ENCODE measurements around the gene CKM.
A peak's percentile ranks its signal among the peaks of the same experiment; 100 is the strongest.
"Not testable (repeated sequence)": the region's sequence is repeated elsewhere in the genome, so short reads cannot be mapped to it uniquely, and the experiment has no call there.

The CKM gene

DNA sequence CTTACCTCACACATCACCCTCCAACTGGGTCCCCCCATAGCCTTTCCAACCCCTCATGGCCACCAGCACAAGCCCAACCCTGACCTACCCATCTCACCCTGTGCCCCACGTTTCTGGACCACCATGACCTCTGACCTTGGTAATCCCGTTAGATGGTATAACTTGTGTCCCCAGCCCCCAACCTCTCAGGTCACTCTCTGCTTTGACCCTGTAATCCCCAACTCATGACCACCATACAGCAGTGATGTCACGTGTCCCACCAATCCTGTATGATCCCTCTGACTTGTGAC, 26.4 kb upstream of the CKM start:
- DNase-seq (ENCODE audit: low spot score), result no peak

GRCh38 chr19:45348367-45349125, 25.9 kb upstream of the CKM start:
- DNase-seq (ENCODE audit: low spot score), result no peak

GRCh38 chr19:45347570-45348366, 25.1 kb upstream of the CKM start:
- DNase-seq (ENCODE audit: low spot score), result no peak

DNA sequence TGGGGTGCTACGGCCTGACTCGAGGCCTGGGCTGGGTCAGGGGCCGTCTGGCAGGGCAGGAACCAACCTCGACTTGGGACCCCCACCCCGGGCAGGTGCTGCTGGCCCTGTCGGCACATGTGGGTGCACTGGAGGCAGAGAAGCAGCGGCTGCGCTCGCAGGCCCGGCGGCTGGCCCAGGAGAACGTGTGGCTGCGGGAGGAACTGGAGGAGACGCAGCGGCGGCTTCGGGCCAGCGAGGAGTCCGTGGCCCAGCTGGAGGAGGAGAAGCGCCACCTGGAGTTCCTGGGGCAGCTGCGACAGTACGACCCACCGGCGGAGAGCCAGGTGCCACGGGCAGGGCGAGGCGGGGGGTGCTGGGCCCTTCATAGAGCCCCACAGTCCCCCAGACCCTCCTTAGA, 23.8 kb upstream of the CKM start:
- no peak for DNase-seq (ENCODE audit: low spot score)

GRCh38 chr19:45345506-45345860, 22.8 kb upstream of the CKM start:
- DNase-seq (ENCODE audit: low spot score), result no peak

- no peak for DNase-seq (ENCODE audit: low spot score)
These were observed 22.2 kb upstream of the CKM start for GRCh38 chr19:45344621-45345505.

DNA sequence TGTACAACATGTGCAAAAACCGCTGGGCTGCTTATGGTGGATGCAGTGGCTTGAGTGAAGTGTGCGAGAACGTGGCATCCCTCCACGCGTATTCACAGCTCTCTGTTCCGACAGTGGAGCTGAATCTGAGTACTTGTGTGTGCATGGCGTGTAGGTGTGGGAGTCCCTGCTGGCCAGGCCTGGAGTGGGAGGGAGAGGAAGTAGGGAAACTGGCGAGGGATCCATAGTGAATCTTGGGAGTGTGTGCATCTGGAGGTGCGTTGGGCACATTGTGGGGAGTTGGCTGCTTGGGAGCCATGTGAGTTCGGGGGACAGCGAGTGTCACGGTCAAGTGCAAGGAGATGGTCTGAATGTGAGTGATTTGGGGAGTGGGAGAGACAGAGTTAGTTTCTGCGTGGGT, 20.2 kb upstream of the CKM start:
- no peak for DNase-seq (ENCODE audit: low spot score)

DNA sequence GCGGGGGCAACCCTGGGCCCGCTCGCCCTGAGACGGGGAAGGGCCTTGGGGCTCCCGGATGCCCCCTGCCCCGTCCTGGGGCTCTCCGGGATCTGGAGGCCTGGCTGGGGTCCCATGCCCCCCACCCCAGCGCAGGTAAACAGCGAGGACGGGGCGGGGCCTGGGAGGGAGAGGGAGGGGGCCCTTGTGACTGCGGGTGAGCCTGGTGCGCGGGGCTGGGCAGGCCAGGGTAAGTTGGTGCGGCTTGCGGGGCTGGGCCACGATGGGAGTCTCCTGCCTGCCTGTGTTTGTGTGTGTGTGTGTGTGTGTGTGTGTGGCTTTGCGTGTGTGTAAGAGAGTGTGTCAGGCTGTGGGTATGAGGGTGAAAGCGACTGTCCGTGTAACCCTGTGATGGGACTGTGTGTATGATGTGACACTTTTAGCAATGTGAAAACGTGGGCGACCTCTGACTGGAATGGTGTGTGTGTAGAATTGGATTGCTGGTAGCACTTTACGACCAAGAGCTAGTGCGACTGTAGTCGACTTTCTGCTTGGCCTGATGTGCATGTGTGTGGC, 18.3 kb upstream of the CKM start:
- no peak for DNase-seq (ENCODE audit: low spot score)

GRCh38 chr19:45340232-45340898, 17.7 kb upstream of the CKM start, which contains the start of gene KLC3:
KLC3 (plus strand) TSS chr19:45340750; CDS start chr19:45345542, 4,792 bp downstream.
- peak; percentile 79 for DNase-seq (ENCODE audit: low spot score)

- DNase-seq (ENCODE audit: low spot score), result no peak
These were observed 17.0 kb upstream of the CKM start for GRCh38 chr19:45339629-45340028.

DNA sequence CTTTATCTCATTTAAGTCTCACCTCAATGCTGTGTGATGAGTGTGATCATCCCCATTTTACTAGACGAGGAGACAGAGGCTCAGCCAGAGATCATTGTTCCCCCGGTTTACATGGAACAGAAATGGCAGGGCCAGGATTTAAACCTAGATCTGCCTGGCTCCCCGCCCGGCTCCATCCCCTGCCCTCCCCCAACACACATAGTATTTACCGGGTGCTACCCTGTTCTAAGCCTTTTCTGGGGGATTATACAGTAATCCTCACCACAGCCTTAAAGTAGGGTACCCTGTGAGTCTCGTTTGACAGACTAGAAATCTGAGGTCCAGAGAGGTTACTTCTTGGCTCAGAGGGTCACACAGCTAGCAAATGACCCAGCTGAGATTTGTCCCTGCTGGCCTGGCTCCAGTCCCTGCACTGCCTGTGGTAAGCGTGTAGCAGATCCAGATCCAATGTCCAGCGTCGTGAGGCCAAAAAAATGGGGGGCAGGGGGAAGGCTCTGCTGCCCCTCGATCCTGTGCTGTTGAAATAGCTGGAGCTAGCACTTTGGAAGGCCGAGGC, 14.1 kb upstream of the CKM start:
- DNase-seq (ENCODE audit: low spot score), result no peak

DNA sequence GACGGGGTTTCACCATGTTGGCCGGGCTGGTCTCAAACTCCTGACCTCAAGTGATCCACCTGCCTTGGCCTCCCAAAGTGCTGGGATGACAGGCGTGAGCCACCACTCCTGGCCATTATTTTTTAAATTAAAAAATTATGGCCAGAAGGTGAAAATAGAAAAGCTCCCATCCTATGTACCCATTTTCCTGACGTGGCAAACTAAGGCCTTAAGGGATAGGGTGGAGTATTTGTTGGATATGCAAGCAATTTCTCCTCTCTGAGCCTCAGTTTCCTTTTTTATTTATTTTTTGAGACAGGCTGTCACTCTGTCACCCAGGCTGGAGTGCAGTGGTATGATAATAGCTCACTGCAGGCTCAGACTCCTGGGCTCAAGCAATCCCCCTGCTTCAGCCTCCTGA, 12.2 kb upstream of the CKM start:
- DNase-seq (ENCODE audit: low spot score), result not testable (repeated sequence)

DNA sequence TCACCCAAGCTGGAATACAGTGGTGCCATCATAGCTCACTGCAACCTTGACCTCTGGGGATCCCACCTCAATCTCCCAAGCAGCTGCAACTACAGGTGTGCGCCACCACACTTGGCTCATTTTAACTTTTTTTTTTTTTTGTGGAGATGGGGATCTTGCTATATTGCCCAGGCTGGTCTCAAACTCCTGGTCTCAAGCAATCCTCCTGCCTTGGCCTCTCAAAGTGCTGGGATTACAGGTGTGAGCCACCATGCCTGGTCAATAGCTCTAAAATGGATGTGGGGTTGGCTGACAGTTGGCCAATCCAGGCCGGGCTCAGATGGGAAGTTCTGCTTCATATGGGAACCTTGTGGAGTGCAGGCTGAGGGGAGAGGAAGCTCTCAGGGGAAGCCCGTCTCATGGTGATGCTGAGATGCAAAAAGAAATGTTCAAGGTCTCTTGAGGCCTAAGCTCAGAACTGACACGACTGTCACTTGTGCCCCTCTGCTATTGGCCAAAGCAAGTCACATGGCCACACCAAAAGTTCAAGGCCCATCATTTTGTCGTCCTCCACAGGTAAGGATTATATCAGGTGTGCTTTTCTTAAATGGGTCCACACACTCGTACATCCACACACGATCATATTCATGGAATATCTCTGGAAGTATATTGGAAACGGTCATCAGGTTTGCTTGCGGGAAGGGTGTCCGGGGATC, 11.1 kb upstream of the CKM start:
- DNase-seq (ENCODE audit: low spot score), result no peak

DNA sequence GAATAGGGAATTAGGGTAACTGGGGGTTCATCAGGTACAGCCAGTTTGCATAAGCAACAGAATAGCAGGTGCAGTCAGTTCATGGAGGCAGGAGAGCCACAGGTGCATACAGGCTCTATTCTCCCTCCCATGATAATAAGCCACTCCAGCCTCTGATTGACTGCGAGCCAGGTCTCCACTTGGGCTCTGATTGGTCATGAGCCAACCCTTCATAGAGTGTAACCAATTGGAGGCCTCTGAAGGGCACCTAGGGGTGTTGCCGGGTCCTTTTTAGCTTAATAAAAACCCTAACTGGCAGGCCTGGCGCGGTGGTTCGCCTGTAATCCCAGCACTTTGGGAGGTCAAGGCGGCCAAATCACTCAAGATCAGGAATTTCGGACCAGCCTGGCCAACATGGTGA, 8.7 kb upstream of the CKM start:
- no peak for DNase-seq (ENCODE audit: low spot score)

GRCh38 chr19:45327404-45328143, 4.9 kb upstream of the CKM start:
- DNase-seq (ENCODE audit: low spot score), result no peak

GRCh38 chr19:45324349-45324907, 1.8 kb upstream of the CKM start:
- no peak for DNase-seq (ENCODE audit: low spot score)

DNA sequence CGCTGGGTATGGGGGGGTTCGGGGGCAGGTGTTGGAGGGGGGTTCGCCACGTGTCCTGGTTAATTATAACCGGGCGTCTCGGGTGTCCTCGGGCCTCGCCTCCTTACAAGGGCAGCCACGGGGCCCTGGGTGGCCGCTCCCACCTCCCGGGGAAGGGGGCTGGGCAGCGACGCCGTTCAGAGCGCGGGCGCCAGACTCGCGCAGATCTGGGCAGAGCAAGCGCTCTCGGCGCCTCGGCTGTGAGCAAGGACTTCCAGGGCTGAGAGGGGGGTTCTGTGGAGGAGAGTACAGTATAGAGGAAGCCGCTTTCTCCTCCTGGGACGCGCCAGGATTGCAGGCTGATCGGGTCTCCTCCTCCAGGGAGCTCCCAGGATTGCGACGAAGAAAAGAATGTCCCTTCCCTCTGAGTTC, 1.0 kb upstream of the CKM start:
- peak; percentile 66 for DNase-seq (ENCODE audit: low spot score)

GRCh38 chr19:45322311-45322710, 364 bp downstream of the CKM start:
- no peak for DNase-seq (ENCODE audit: low spot score)

DNA sequence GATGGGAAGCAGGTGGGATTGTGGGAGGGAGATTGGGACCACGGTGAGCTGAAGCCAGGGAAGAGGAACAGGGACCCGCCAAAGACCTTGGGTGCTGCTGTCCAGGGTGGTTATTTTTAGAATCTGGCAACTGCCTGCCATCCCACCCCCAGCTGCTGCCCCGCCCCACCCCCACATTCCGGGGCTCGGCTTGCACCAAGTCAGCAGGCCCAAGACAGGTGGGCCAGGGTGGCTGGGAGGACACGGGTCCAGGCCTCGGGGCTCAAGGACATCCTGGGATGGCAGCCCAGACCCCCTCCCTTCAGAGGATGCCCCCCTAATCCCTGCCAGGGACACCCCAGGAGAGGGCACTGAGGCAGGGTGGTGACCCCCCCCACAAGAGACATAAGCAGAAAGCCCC, 827 bp downstream of the CKM start:
- DNase-seq (ENCODE audit: low spot score), result no peak
